Endothelial cell of umbilical vein (primary cell): ENCODE results near the gene PHF12.

Source experiments
- CTCF ChIP-seq, 2 donors: IDR thresholded peaks; 1 replicate in 1 of 2; 2 replicates in 1 of 2; pipeline ENCODE4 v1.5.1; 2011; ENCODE audit warnings: low read length in 2 of 2, mild to moderate bottlenecking in 2 of 2, moderate library complexity in 2 of 2, control low read depth in 1 of 2, inconsistent platforms in 1 of 2, low read depth in 1 of 2; ENCODE audit not compliant: insufficient read depth in 1 of 2; ENCODE audit errors: extremely low read depth in 1 of 2
- EZH2 ChIP-seq: IDR thresholded peaks from 2 replicates; pipeline ENCODE4 v1.6.1; 2012; ENCODE audit warnings: borderline replicate concordance, low read depth, mild to moderate bottlenecking, moderate library complexity, low read length, inconsistent platforms; ENCODE audit not compliant: severe bottlenecking
- FOS ChIP-seq: IDR thresholded peaks from 2 replicates; pipeline ENCODE4 v1.6.1; 2011; ENCODE audit warnings: mild to moderate bottlenecking, low read length, moderate library complexity, borderline replicate concordance; ENCODE audit not compliant: insufficient read depth
- GATA2 ChIP-seq: IDR thresholded peaks from 2 replicates; pipeline ENCODE4 v1.7.0; 2011; ENCODE audit warnings: low read depth, mild to moderate bottlenecking, moderate library complexity, mixed read lengths, low read length; ENCODE audit not compliant: insufficient read length, insufficient read depth
- JUN ChIP-seq: IDR thresholded peaks from 2 replicates; pipeline ENCODE4 v1.6.1; 2011; ENCODE audit warnings: borderline replicate concordance, low read depth; ENCODE audit not compliant: insufficient read length, insufficient read depth
- MYC ChIP-seq: IDR thresholded peaks from one replicate; pipeline ENCODE4 v1.6.1; 2011; ENCODE audit warnings: mild to moderate bottlenecking, low read depth, low read length
- POLR2A ChIP-seq: IDR thresholded peaks from 2 replicates; pipeline ENCODE4 v1.6.1; 2012; ENCODE audit warnings: low read depth, mild to moderate bottlenecking, control low read depth, low read length
- POLR2AphosphoS5 ChIP-seq: IDR thresholded peaks from 2 replicates; pipeline ENCODE4 v1.6.1; 2012; ENCODE audit warnings: low read depth, mild to moderate bottlenecking, control low read depth, low read length, moderate library complexity; ENCODE audit not compliant: insufficient read depth

GRCh38 chr17:28920201-28920600 is 31.1 kb downstream of the PHF12 start:
- no peak for TF ChIP-seq CTCF (IDR thresholded peaks at IDR 0.05; ENCODE audit: extremely low read depth in 1 of 2, insufficient read depth in 1 of 2, low read depth in 1 of 2, low read length in 2 of 2)
- TF ChIP-seq POLR2AphosphoS5: no peak
- TF ChIP-seq POLR2A: no peak
- no peak for TF ChIP-seq EZH2
- TF ChIP-seq MYC: no peak
- no peak for TF ChIP-seq JUN
- no peak for TF ChIP-seq GATA2
- TF ChIP-seq FOS: no peak
